HG03280 (cell line): ENCODE results near the gene DELE1.
"Not testable (repeated sequence)": the region's sequence is repeated elsewhere in the genome, so short reads cannot be mapped to it uniquely, and the experiment has no call there.

ENCODE experiments used
- ATAC-seq: cut with Tn5 transposase; IDR thresholded peaks from one replicate; pipeline ENCODE4 v1.9.1; 2021; ENCODE audit warnings: mild to moderate bottlenecking, moderate library complexity; ENCODE audit not compliant: unreplicated experiment

The DELE1 gene

DNA sequence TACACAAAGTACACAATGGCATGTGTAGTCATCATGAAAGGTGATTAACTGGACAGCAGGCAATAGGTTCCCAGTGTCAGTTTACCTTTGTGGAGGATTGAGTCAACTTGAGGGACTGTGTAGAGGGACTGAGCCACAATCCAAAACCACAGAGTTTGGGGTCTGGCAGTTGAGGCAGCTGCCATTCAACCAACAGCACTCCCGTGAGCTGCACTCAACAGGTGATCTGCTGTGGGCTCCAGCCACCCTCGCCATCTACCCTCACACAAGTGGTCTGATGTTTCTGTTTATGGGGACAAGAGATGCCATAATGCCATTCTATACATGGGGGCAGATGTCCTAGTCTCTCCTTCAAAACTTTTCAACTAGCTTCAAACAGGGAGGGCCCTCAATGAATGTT lies 2.9 kb upstream of the DELE1 start:
- ATAC-seq, result no peak

DNA sequence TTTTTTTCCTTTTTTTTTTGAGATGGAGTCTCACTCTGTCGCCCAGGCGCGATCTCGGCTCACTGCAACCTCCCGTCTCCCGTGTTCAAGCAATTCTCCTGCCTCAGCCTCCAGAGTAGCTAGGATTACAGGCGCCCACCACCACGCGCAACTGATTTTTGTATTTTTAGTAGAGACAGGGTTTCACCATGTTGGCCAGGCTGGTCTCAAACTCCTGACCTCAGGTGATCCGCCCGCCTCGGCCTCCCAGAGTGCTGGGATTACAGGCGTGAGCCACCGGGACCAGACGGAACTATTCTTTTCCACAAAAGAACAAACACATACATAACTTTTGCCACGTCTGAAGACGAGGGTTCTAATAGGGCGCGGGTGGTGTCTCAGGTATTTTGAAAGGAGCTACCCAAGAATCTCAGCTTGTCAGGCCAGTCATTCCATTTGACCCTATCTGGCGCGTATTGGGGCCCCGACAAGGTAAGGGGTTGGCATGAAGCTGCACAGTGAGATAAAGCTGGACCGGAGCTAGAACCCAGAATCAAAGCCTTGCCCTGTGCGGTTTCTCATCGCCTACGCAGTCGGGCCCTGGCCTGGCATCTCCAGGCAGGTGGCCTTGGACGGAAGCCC lies 734 bp upstream of the DELE1 start:
- not testable (repeated sequence) for ATAC-seq

DNA sequence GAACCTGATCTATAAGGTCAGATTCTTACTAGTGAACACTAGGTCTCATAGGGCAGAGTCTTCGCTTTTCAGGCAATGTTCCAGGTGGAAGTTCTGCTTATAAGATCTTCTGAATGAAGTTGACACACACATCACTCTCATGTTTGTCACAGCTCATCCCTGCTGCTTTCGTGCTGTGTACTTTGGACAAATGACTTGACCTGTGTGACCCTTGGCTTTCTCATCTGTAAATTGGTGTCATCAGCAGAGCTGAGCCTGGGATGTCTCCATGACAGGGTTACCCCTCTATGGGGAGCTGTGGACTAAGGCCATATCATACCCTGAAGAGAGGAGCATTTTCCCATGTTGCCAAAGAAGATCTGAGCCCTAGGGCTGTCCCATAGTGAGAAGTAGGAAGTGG lies 2.8 kb downstream of the DELE1 start:
- no peak for ATAC-seq

DNA sequence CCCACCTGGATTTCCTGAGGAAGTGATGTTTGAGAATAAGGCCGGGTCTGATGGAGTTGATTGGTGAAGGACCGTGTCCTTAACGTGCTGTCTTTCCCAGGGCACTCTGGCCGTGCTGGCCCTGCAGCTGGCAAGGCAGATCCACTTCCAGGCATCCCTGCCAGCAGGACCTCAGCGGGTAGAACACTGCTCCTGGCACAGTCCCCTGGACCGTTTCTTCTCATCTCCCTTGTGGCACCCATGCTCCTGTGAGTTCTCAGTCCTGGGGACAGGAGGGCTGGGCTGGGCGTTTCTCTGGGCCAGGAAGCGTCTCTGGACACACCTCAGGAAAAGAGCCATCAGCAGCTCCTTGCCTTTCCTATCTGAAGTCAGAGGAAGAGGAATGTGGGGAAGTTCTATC lies 4.4 kb downstream of the DELE1 start:
- ATAC-seq, result no peak

DNA sequence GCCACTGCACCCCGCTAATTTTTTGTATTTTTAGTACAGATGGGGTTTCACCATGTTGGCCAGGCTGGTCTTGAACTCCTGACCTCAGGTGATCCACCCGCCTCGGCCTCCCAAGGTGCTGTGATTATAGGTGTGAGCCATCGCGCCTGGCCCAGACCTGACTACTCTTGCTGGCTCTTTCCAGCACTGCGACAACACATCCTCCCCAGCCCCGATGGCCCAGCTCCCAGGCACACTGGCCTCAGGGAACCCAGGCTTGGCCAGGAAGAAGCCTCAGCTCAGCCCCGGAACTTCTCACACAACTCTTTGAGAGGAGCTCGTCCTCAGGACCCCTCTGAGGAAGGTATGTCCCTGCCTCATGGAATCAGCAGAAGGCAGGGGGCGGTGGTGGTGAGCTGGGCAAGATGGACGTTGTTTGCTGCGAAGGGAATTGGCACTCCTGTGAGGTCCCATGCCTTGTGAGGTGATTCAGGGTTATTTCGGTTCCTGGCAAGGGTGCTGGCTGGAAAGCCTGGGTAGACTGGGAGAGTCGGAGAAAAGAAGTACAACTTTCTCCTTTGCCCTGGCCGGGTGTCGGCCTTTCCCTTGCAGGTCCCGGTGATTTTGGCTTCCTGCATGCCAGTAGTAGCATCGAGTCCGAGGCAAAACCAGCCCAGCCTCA lies 5.9 kb downstream of the DELE1 start:
- no peak for ATAC-seq

DNA sequence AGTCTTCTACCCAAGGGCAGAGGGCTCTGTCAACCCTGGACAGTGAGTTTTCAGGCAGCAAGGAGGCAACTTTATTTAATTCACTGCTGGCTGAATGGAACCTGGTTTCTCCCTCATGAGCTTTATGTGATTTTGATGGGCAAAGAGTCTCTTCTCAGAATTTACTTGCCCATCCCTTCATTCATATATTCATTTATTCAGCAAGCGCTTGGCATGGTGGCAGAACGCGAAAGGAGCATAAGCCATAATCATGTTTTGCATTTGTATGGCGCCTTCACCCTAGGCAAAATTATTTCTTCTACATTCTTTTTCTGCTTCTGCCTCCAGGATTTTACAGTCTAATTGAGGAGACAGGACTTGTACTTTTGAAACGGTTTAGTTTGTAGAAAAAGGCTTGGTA lies 8.0 kb downstream of the DELE1 start:
- ATAC-seq, result no peak

DNA sequence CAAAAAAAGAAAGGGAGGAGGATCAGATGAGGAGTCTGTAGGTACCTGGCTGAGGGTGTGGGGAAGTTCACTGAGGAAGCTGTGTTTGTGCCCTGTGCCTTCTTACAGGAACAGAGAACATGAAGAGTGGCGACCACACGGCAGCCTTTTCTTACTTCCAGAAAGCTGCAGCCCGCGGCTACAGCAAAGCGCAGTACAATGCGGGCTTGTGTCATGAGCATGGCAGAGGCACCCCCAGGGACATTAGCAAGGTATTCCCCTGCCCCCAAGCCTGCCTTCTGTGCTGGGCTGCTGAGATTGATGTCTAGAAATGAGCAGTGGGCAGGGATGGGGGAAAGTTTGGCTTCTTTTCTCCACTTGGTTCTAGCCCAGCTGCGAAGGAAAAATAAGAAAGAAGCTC lies 9.5 kb downstream of the DELE1 start:
- no peak for ATAC-seq

DNA sequence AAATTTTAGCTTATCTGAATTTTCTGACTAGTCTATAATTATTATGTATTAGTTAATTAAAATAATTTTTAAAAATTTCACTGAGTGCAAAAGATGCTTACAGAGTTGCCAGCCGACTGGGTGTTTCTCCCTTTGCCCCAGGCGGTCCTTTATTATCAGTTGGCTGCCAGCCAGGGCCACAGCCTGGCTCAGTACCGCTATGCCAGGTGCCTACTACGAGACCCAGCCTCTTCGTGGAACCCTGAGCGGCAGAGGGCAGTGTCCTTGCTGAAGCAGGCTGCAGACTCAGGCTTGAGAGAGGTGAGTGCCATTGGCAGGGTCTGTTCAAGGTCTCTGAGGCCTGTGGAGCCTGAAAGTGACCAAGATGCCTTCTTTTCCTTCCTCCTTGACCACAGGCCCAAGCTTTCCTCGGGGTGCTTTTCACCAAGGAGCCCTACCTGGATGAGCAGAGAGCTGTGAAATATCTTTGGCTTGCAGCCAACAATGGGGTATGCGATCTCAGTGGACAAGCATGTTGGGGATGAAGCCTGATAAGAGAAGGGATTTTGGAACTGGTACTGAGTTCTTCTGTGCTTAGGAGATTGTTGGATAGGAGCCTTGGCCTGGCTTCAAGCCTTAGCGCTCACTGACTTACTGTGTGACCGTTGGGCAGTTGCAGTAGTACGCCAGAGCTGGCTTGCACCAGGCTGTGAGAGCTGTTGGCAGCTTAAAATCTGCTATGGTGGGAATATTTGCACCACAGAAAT lies 10.6 kb downstream of the DELE1 start:
- no peak for ATAC-seq

DNA sequence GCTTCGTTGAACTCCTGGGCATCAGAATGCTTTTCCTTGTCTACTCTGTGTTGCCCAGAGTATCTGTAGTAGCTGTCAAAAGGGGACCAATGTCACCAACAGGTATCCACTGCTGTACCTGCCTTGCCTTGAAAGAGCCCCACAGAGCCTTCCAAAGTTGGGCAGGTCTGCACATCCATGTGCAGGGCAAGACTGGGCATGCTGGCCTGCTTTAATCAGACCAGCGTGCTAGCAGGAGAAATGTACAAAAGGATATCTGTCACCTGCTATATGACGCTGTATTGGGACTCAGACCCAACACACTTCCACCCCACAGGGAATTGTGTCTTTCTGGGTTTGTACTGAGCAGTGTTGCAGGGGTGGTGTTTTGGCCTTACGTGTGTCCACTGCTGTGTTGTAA lies 11.9 kb downstream of the DELE1 start:
- ATAC-seq, result no peak

DNA sequence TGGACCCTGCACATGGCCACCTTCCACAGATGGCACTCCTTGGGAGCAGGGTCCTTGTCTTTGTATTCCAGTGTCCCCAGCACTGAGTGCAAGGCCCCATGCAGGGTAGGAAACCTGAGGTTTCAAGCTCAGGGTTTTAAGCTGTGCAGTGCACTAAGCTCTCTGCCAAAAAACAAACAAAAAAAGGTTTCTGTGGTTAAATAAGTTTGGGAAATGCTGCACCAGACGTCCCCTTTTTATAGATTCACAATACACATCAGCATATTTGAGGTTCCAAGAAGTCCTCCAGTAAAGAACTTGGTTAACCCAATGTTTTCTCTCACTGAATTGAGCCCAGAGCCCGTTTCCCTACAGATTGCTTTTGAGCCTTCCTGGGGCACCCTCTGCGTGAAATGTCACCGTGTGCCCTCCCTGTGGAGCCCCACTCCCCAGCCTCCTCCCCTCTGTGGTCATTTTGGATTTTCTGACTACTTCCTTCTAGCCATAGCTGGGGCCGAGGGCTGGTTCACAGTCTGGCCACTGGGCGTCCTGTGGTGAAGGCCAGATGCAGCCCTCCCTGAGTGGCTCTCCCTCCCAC lies 17.1 kb downstream of the DELE1 start:
- ATAC-seq, result no peak

DNA sequence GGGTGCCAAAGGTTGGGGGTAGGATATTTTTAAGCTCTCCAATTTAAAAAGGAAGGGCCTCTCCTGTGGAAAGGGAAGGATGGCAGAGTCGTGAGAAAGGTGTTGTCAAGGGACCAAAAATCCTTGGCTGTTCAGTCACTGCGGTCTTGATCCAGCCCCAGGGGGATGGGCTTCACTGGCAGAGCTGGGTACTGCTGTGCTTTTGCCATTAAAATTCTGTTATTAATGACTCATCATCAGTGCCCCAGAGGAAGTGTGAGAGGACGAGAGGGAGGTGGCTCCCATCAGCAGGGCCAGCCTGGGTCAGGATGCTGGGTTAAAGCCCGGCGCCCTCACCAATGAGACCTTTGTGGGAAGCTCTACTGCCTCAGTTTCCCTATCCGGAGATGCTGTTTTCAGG lies 17.6 kb downstream of the DELE1 start:
- no peak for ATAC-seq

DNA sequence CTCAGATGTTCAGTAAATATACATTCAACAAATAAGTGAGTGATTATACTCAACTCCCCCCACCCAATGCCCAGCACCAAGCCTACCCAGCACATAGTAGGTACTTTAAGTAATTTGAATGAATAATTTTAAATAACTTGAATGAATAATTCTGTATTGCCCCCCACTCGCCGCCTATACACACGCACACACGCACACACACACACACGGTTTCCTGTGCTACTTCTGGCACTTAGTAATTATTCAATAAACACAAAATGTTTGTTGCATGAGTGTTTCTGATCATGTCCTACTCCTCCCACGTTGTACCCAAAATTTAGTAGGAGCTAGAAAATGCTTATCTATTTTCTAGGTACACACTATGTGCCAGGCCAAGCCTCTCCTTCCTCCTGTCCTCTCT lies 18.1 kb downstream of the DELE1 start:
- ATAC-seq, result no peak

DNA sequence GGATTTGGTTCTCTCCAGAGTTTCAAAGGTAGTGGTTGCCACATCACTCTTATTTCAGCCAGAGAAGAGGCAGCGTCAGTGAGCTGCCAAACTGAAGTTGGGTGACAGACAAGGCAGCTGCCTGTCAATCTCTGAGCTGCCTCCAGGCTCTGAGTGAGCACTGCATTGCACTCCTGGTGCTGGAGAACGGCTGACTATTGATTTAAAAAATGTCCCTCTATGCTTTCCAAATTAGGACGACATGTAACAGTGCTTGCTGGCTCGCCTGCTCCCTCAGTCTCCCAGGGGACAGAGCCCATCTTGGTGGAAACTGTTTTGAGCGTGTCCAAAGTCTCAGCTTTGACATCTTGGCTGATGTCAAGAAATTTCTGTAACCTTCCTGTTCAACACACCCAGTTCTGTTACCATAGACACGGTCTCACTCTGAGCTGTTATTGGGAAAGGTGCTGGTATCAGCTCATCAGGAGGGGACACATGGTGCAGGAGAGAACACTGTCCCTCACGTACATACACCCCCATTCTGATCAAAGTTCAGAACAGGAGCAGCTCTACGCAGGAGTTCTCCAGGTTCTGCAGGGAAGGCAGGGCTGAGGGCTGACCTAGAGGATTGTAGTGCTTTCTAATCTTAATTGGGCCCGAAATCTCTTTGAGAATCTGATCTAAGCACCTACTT lies 18.6 kb downstream of the DELE1 start:
- ATAC-seq, result no peak

DNA sequence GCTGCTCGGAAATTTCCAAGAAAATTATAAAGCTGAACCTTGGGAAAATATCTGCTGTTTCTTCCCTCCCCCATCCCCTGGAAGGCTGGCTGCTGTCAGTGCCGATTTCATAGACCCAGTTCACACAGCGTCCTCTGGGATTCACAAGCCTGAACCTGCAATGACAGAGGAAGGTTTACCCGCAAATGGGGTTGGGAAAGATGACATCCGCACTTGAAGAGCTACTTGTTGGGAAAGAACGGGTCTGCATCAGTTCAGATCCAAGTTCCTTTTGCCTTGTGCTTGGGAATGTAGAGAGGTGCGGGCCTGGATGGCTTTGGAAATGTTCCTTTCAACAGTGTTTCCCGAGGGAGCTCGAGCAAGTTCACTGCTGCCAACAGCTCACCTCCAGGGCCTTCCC lies 20.4 kb downstream of the DELE1 start:
- no peak for ATAC-seq

DNA sequence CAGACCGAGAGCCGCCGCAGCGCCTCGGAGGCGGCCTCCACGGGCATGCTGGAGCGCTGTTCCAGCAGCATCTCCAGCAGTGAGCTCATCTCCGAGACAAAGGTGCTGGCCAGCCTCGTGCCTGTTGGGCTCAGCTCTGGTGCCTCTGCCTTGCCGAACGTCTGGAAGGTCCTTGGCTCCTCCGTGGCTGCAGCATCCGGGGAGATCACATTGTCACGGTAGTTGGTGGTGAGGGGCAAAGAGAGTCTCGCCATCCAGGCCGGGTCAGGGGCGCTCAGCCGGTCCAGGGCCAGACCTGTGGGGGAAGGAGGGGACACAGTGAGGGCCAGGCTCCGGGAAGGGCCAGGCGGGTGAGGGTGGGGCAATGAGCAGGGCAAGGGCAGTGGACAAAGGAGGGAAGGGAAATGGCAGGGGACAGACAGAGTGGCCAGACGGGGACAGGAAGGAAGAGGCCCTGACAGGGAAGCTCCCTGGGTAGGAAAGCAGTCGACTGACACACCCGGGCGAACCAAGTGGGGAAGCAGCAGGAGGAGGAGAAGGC lies 21.9 kb downstream of the DELE1 start:
- no peak for ATAC-seq

DNA sequence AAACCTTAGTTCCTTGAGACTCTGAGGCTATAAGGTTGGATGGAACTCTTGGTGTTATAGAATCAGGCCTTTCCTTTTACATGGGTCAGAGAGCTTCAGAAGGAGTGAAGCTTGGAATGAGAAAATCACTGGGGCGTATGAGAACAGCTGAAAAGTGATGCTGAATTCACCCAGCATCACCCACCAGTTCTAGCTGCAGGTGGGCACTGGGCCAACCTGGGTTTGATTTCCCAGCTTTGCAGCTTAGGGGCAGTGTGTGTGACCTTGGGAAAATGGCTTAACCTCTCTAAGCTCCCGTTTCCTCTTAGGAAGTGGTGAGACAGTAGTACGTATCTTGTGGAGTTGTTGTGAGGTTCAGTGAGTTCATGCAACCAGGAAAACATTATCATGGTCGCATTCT lies 23.6 kb downstream of the DELE1 start:
- ATAC-seq, result no peak

DNA sequence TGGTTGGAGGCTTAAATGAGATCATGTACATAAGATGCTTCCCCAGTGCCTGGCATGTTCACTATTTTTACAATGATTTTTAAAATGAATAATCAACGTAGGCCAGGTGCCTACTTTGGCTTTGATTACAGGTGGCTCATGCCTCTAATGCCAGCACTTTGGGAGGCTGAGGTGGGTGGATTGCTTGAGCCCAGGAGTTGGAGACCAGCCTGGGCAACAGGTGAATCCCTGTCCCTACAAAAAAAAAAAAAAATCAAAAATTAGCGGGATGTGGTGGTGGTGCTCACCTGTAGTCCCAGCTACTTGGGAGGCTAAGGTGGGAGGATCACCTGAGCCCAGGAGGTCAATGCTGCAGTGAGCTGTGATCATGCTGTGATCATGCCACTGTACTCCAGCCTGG lies 25.1 kb downstream of the DELE1 start:
- ATAC-seq, result no peak

DNA sequence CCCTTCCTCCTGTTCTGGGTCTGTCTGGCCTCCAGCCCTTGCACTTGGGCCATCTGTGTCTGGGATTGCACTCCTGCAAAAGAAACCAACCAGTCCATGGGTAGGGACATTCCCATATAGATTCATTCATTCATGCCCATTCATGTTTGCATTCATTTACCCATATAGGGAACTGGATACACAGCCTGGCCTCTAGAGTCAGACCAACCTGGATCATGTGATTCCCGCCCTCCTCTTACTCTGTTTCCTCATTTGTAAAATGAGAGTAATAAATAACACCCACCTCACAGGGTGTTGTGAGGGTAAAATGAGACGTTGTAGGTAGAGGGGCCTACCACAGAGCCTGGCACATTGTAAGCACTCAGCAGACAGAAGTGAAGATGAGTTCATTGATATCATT lies 25.8 kb downstream of the DELE1 start:
- ATAC-seq, result no peak

DNA sequence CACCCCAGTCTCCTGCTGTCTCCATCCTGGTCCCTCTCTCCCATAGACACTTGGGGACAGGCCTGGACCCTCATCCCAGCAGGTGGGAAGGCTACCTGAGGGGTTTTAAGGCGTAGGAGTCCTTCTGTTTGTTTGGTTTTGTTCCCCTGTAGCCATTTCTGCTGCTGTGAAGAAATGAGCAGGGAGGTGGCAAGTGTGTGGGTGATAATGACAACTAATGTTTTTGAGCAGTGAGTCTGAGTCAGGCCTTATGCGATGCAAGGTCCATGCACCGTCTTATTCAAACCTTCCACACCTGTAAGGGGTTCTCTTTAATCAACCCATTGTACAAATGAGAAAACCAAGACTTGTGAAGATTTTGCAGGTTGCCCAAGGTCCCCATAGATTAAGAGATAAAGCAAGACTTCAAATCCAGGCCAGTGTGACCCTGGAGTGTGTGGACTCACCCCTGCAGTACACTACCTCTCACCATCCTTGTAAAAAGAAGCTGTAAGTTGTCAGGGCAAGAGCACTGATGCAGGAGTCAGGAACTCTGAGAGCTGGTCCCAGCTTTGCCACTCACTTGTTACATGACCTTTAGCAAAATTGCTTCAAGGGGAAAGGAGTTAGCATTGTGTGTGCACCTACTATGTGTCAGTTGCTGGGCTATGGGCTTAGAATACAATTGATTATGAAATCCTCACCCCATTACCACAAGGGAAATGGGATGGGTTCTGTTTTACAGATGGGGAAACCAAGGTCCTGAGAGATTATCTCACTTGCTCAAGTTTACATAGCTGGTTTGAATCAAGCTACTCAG lies 26.7 kb downstream of the DELE1 start:
- ATAC-seq, result no peak

DNA sequence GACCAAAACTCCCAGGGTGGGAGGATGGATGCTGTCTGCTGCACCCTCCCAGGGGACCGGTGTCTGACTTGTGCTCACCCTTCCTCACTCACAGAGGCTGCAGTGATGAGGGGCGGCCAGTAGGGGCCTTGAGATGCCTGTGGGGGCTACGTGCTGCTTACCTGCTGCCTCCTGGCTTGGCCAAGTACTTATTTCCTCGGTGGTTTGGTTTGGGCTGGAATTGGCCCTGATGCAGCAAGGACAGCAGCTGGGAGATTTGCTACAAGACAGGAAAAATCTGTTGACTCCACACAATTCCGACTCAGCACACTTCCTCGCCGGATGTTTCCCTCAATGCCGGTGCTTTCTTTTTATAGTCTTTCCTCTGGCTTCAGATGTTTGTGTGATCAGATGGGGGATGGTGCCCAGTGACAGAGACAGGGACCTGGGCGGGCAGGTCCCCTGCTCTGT lies 27.7 kb downstream of the DELE1 start:
- ATAC-seq, result peak; percentile 78
